ENCODE measurements around the gene DDX4.

GRCh38 chr5:55747778-55748318 is 10.0 kb downstream of the DDX4 start:
- TF ChIP-seq CTCF (IDR thresholded peaks at IDR 0.05) (no peak), POLR2A (IDR thresholded peaks at IDR 0.05) (no peak), POLR2AphosphoS5 (IDR thresholded peaks at IDR 0.05) (no peak), EP300 (IDR thresholded peaks at IDR 0.05) (no peak)
